LNCAP (cell line): ENCODE data around the gene C16orf54.

Source experiments
- CTCF ChIP-seq: fragments of 450-650 bp; IDR thresholded peaks from 2 replicates; pipeline ENCODE4 v1.5.1; 2017; ENCODE audit warnings: mild to moderate bottlenecking

The C16orf54 gene

GRCh38 chr16:29714396-29714795, 31.4 kb downstream of the C16orf54 start:
- TF ChIP-seq CTCF = no peak

GRCh38 chr16:29712809-29713208, 33.0 kb downstream of the C16orf54 start:
- TF ChIP-seq CTCF = no peak

- peak; percentile 45 for TF ChIP-seq CTCF
These were observed 35.3 kb downstream of the C16orf54 start for GRCh38 chr16:29710227-29711219.

- TF ChIP-seq CTCF = no peak
These were observed 36.7 kb downstream of the C16orf54 start for GRCh38 chr16:29708917-29709600.

GRCh38 chr16:29705030-29705429, 40.8 kb downstream of the C16orf54 start:
- no peak for TF ChIP-seq CTCF

GRCh38 chr16:29702269-29702668, 43.5 kb downstream of the C16orf54 start:
- no peak for TF ChIP-seq CTCF

- no peak for TF ChIP-seq CTCF
These were observed 44.6 kb downstream of the C16orf54 start for GRCh38 chr16:29701214-29701555.
